Frontal cortex (tissue), 4 donors: ENCODE results near the gene ATXN3L. TPM values are rescaled to one million over a fixed set of nuclear protein-coding genes. Genes with fewer than 3 reads are reported as not detected.

Source experiments
- DNase-seq, 2 donors: peaks; one replicate each; pipeline ENCODE4 v3.0.0; 2012; ENCODE audit warnings: low spot score in 2 of 2
- FAIRE-seq: peaks from 2 replicates; lab custom pipeline; 2012; peaks lifted over from hg19 to GRCh38; lab: Jason Lieb, UNC
- total RNA-seq: library from RNA; depleted of rRNA; stranded (reverse); fragments of >200 nt; gene quantifications from one replicate; pipeline ENCODE4 v1.2.3, GENCODE V29; 2014
- donor health status: control.
- donor health status: control.
- donor health status: control.

Gene ATXN3L
- total RNA-seq, 1 donor from 2014 or later: not detected

- no peak for FAIRE-seq
- no peak for DNase-seq
Measured at GRCh38 chrX:13272426-13272825, 47.4 kb downstream of the ATXN3L start.

- no peak for DNase-seq
- FAIRE-seq: no peak
Measured at GRCh38 chrX:13271511-13271910, 48.3 kb downstream of the ATXN3L start.

GRCh38 chrX:13270360-13270759 lies 49.5 kb downstream of the ATXN3L start:
- FAIRE-seq (no peak), DNase-seq (no peak)

GRCh38 chrX:13268874-13269273 lies 51.0 kb downstream of the ATXN3L start:
- FAIRE-seq (no peak), DNase-seq (no peak)

Other genes with a start within 250 kb of the ATXN3L start
- 0.82 TPM for gene EGFL6, start 249.5 kb upstream of the ATXN3L start, total RNA-seq